ENCODE measurements around the gene KDM4C. TPM values are rescaled to one million over a fixed set of nuclear protein-coding genes. Genes with fewer than 3 reads are reported as not detected.

The KDM4C gene
- total RNA-seq, 2 experiments from 2014 or later, result 51.5 to 60.3 TPM

DNA sequence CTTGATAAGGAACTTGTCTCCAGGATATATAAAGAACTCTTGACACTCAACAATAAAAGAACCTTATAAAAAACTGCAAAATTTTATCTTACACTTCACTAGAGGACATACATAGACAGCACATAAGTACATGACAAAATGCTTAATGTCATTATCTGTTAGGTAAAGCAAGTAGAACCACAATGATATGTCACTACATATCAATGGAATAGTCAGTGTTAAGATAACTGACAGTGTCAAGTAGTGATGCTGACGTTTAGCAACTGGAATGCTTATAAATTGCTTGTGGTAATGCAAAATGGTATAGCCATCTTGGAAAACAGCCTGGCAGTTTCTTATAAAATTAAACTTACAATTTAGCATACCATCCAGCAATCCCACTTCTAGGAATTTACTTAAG lies 314.1 kb downstream of the KDM4C start:
- DNase-seq (ENCODE audit: low spot score), result no peak
- TF ChIP-seq, protein P1, sequence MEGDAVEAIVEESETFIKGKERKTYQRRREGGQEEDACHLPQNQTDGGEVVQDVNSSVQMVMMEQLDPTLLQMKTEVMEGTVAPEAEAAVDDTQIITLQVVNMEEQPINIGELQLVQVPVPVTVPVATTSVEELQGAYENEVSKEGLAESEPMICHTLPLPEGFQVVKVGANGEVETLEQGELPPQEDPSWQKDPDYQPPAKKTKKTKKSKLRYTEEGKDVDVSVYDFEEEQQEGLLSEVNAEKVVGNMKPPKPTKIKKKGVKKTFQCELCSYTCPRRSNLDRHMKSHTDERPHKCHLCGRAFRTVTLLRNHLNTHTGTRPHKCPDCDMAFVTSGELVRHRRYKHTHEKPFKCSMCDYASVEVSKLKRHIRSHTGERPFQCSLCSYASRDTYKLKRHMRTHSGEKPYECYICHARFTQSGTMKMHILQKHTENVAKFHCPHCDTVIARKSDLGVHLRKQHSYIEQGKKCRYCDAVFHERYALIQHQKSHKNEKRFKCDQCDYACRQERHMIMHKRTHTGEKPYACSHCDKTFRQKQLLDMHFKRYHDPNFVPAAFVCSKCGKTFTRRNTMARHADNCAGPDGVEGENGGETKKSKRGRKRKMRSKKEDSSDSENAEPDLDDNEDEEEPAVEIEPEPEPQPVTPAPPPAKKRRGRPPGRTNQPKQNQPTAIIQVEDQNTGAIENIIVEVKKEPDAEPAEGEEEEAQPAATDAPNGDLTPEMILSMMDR (conservative IDR thresholded peaks at IDR 0.05; ENCODE audit: low read length), result no peak
- no peak for TF ChIP-seq EZH2phosphoT487 (IDR thresholded peaks at IDR 0.05; ENCODE audit: borderline replicate concordance, low read depth, low read length)
- no TSS peak for BruUV-seq (replicated peaks)
- Histone ChIP-seq H4K20me1 (ENCODE audit: insufficient read depth, low read length) (no peaks in the 10 kb centered on the region), H2AFZ (ENCODE audit: low read length) (no peak overlapping the region), H3K4me1 (ENCODE audit: insufficient read depth, low read length, poor library complexity, severe bottlenecking) (no peaks in the 10 kb centered on the region), H3K79me2 (ENCODE audit: insufficient read depth, low read depth, low read length) (no peaks in the 10 kb centered on the region), H3K36me3 (ENCODE audit: insufficient read depth, low read length) (peaks cover 8% of the 10 kb centered on the region; the same call in 1 of the 2 replicates), H3K27ac (ENCODE audit: low read depth, low read length, poor library complexity, severe bottlenecking) (no peak overlapping the region), H3K4me3 (ENCODE audit: low read depth, low read length, poor library complexity, severe bottlenecking) (no peak overlapping the region), H3K9me3 (ENCODE audit: low read length) (no peaks in the 10 kb centered on the region), H3K9me2 (ENCODE audit: insufficient read depth, low read length) (no peaks in the 10 kb centered on the region), H3K4me2 (ENCODE audit: low read length) (no peak overlapping the region)
- POLR2A ChIA-PET, result no interaction called here
- intact Hi-C loops (cut with micrococcal nuclease; ENCODE audit: unreplicated experiment), result no loop called here
- CTCF ChIA-PET (ENCODE audit: unreplicated experiment), result no interaction called here

DNA sequence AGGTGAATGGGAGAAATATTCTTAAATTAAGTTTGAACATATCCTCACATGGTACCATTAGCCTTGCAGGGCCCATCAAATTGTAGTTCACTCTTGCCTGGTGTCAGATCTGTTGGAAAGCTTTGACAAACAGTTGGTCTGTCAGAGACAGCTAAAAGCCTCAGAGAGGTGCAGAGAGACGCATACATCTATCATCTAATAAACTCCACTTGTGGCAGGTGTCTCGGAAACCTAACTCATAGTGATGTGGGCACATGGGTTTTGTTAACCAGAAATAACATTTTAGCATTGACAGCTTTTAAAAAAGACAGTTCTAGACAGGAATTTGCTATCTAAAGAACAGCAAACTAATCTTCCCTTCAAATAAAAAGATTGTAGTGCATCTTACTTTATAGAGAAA lies 315.9 kb downstream of the KDM4C start:
- no TSS peak for BruUV-seq (replicated peaks)
- Histone ChIP-seq H3K4me2 (ENCODE audit: low read length) (no peak overlapping the region), H3K9me3 (ENCODE audit: low read length) (no peaks in the 10 kb centered on the region), H2AFZ (ENCODE audit: low read length) (no peak overlapping the region), H3K36me3 (ENCODE audit: insufficient read depth, low read length) (peaks cover 15% of the 10 kb centered on the region; the same call in 1 of the 2 replicates), H4K20me1 (ENCODE audit: insufficient read depth, low read length) (no peaks in the 10 kb centered on the region), H3K9me2 (ENCODE audit: insufficient read depth, low read length) (no peaks in the 10 kb centered on the region), H3K4me1 (ENCODE audit: insufficient read depth, low read length, poor library complexity, severe bottlenecking) (no peaks in the 10 kb centered on the region), H3K4me3 (ENCODE audit: low read depth, low read length, poor library complexity, severe bottlenecking) (no peak overlapping the region), H3K79me2 (ENCODE audit: insufficient read depth, low read depth, low read length) (no peaks in the 10 kb centered on the region), H3K27ac (ENCODE audit: low read depth, low read length, poor library complexity, severe bottlenecking) (no peak overlapping the region)
- no peak for DNase-seq (ENCODE audit: low spot score)
- ChIA-PET POLR2A (interaction anchor here (0.7 to 2.0 kb wide), 5 partner anchors 15 to 262 kb away, joined by 3 to 8 read pairs (median 3); no protein-coding TSS in a partner anchor), CTCF (ENCODE audit: unreplicated experiment) (no interaction called here)
- TF ChIP-seq, protein P1 (conservative IDR thresholded peaks at IDR 0.05; ENCODE audit: low read length), result no peak
- intact Hi-C loops (cut with micrococcal nuclease; ENCODE audit: unreplicated experiment), result no loop called here

DNA sequence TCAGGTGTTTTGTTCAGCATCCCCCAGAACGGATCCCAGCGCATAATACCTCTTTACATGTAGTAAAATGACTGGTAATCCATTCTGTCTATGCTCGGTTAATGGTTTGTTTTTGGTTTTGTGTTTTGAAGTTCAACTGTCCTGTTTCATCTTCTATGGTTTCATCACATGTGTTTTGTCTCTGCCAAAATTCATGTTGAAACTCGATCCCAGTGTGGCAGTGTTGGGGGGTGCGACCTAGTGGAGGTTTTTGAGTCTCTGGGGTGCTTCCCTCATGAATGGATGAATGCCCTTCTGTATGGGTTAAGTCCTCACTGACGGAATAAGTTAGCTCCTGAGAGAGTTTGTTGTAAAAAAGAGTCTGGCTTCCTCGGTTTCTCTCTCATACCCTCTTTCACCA lies 317.4 kb downstream of the KDM4C start:
- H3K36me3 ChIP-seq (ENCODE audit: insufficient read depth, low read length), result peaks cover 19% of the 10 kb centered on the region; the same call in 1 of the 2 replicates
- no peak for DNase-seq (ENCODE audit: low spot score)
- ChIA-PET POLR2A (no interaction called here), CTCF (ENCODE audit: unreplicated experiment) (no interaction called here)
- H3K4me2 ChIP-seq (ENCODE audit: low read length), result no peak overlapping the region
- no peaks in the 10 kb centered on the region for H3K9me2 ChIP-seq (ENCODE audit: insufficient read depth, low read length)
- no peaks in the 10 kb centered on the region for H3K9me3 ChIP-seq (ENCODE audit: low read length)
- TF ChIP-seq, protein P1 (conservative IDR thresholded peaks at IDR 0.05; ENCODE audit: low read length), result no peak
- no peak for TF ChIP-seq EZH2phosphoT487 (IDR thresholded peaks at IDR 0.05; ENCODE audit: borderline replicate concordance, low read depth, low read length)
- H3K79me2 ChIP-seq (ENCODE audit: insufficient read depth, low read depth, low read length), result no peaks in the 10 kb centered on the region
- no peaks in the 10 kb centered on the region for H3K4me1 ChIP-seq (ENCODE audit: insufficient read depth, low read length, poor library complexity, severe bottlenecking)
- no peak overlapping the region for H2AFZ ChIP-seq (ENCODE audit: low read length)
- H3K27ac ChIP-seq (ENCODE audit: low read depth, low read length, poor library complexity, severe bottlenecking), result no peak overlapping the region
- H3K4me3 ChIP-seq (ENCODE audit: low read depth, low read length, poor library complexity, severe bottlenecking), result no peak overlapping the region
- BruUV-seq (replicated peaks), result no TSS peak
- intact Hi-C loops (cut with micrococcal nuclease; ENCODE audit: unreplicated experiment), result no loop called here
- no peaks in the 10 kb centered on the region for H4K20me1 ChIP-seq (ENCODE audit: insufficient read depth, low read length)
